ENCODE results near the gene YDJC.
"Not testable (repeated sequence)": the region's sequence is repeated elsewhere in the genome, so short reads cannot be mapped to it uniquely, and the experiment has no call there.

Gene YDJC

DNA sequence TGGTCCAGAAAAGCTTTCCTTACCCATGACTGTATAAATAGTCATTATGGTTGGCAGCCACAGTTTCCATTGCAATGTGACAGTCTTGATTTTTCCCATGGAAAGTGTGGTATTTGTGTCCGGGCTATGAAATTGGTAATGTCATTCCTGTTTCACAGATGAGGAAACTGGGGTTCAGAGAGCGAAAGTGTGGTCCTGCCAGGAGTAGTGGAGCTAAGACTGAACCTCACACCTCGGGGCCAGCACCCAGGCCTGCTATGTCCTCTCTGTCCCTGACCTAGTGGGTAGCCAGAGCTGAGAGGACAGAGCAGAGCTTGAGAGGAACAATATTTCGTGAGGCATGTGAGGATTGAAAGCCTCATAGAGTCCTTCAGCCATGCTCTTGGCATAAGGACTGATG is 1.2 kb upstream of the YDJC start:
- DNase-seq: no peak

- no peak for DNase-seq
These were observed 1.2 kb downstream of the YDJC start for GRCh38 chr22:21628386-21629254.

GRCh38 chr22:21626735-21627469 is 2.9 kb downstream of the YDJC start:
- no peak for DNase-seq

GRCh38 chr22:21626073-21626734 is 3.6 kb downstream of the YDJC start:
- no peak for DNase-seq

GRCh38 chr22:21624880-21625791 is 4.7 kb downstream of the YDJC start:
- no peak for DNase-seq

- DNase-seq: peak; percentile 51
These were observed 5.5 kb downstream of the YDJC start for GRCh38 chr22:21624120-21624879.

GRCh38 chr22:21623648-21623970 is 6.2 kb downstream of the YDJC start:
- DNase-seq: no peak

- no peak for DNase-seq
These were observed 6.7 kb downstream of the YDJC start for GRCh38 chr22:21622919-21623647.

DNA sequence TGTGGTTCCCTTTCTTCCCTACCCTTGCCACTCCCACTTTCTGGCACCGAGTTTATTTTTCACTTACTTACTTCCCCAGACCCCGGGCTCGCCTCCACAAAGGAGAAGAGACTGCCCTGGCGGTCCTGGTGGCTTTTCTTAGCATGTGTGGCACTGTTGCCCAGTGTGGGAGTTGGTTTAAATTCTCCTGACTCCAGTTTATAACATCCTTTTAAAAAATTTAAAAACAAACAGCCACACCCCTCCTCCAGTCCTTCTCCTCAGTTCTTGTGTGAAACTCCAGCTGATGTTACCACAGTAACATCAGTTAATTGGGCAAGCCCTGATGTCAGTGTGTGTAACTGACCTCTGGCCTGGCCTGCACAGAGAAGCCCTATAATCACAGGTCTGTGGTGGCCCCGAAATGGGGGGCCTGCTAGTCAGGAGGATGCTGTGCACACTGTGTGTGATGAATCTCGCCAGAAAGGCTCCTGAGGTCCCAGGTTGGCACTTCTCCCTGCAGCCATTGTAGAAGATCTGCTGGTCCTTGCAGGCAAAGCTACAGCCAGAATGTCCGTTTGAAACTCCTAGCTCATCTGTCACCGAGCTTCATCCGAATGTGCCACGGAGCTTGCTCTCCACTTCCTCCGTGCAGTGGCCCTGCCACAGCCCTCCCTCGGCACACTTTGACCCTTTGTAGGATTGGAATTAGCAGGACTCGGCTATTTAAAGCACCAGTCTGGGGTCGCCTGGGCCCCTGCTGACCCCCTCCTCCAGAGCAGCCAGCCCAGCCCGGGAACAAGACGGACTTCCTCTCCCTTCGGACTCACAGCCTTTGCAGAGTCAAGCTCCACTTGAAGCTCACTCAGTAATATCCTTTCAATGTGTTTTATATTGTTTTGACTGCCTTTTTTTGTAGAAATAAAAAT is 7.6 kb downstream of the YDJC start:
- DNase-seq: no peak

- DNase-seq: no peak
These were observed 8.8 kb downstream of the YDJC start for GRCh38 chr22:21621025-21621424.

- not testable (repeated sequence) for DNase-seq
These were observed 12.5 kb downstream of the YDJC start for GRCh38 chr22:21617337-21617736.

DNA sequence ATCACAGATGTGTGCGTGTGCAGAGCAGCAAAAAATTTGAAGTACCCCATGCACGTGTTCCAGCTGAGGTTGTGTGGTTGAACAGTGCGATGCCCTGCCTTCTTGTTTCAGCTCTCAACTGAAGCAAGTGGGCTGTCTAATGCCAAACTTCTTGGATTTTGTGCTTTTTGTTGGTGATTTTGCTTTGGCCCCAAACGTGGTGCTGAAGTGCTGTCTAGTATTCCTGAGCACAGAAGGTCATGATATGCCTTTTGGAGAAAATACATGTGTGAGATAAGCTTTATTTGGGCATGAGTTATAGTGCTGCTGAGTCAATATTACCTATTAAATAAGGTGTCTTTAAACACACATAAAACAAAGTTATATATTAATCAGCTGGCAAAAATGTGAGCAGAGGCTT is 14.1 kb downstream of the YDJC start:
- no peak for DNase-seq

- DNase-seq: no peak
These were observed 16.1 kb downstream of the YDJC start for GRCh38 chr22:21613553-21614233.

DNA sequence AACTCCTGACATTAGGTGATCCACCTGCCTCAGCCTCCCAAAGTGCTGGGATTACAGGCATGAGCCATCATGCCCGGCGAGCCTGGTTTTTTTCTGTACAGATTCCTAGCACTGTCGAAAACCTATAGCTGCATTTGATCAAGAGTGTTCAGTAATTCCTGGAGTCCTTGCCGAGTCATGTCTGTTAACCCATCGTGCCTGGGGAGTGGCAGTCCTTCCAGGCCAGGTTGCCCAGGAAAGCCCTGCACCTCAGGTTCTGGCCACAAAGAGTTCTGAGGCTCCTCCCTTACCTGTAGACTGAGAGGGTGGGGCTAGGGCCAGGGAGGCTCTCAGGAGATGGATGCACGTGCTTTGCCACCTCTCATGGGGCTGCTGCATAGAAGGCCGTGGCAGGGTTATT is 17.0 kb downstream of the YDJC start:
- no peak for DNase-seq

GRCh38 chr22:21611210-21611977 is 18.4 kb downstream of the YDJC start:
- no peak for DNase-seq

DNA sequence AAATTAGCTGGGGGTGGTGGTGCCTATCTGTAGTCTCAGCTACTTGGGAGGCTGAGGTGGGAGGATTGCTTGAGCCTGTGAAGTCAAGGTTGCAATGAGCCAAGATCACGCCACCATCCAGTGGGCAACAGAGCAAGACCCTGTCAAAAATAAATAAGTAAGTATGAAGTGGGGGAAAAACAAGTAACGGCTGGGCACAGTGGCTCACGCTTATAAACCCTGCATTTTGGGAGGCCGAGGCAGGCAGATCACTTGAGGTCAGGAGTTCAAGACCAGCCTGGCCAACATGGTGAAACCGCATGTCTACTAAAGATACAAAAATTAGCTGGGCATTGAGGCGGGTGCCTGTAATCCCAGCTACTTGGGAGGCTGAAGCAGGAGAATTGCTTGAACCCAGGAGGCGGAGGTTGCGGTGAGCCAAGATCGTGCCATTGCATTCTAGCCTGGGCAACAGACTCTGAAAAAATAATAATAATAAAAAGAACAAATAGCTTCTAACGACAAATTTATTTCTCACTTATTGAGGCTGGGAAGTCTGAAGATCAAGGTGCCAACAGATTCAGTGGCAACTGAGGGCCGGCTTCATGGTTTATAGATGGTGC is 20.2 kb downstream of the YDJC start:
- DNase-seq: not testable (repeated sequence)

DNA sequence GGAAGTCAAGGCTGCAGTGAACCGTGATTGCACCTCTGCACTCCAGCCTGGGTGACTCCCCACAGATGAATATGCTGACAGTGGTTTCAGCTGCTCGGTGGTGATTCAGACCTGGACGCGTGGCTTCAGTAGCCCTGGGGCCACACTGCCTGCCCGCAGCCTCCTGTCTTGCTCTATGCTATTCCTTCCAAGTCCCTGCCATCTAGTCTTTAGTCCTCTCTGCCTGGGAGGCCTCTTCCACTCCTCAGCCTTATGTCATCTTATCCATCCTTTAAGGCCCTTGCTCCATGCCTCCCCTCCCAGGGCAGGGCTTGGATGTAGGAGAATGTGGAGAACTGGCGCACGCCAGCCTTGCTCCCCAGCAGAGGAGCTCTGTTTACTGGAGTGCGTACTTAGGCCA is 23.0 kb downstream of the YDJC start:
- DNase-seq: no peak

DNA sequence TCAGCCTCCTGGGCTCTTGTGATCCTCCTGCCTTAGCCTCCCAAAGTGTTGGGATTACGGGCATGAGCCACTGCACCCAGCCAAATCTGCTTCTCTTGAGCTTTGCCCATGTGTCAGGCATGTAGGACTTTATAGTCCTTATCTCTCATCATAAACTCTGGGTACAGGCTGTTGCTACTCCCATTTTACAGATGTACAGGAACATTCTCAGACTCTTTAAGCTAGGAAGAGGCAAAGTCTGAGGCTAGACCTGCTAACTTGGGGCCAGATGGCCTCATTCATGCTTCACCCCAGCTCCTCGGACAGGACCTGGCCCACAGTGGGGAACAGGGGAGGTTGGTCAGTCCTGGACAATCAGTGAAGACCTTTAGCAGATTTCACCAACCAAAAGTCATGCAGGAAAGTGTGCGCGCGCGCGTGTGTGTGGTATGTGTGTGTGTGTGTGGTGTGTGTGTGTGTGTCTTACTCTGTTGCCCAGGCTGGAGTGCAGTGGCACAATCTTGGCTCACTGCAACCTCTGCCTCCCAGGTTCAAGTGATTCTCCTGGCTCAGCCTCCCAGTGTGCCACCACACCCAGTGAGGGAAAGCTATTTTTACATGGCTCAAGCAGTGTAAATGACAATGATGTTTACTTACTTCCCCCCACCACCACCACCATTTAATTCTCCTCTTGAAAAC is 23.8 kb downstream of the YDJC start:
- DNase-seq: no peak

Measured in CD4-positive, alpha-beta T cell treated with Interleukin-17A for 4 hours (primary cell).